ENCODE results near the gene NID1.
"Not testable (repeated sequence)": the region's sequence is repeated elsewhere in the genome, so short reads cannot be mapped to it uniquely, and the experiment has no call there.

NID1 gene

GRCh38 chr1:236091933-236092318 is 27.0 kb upstream of the NID1 start:
- DNase-seq: no peak

DNA sequence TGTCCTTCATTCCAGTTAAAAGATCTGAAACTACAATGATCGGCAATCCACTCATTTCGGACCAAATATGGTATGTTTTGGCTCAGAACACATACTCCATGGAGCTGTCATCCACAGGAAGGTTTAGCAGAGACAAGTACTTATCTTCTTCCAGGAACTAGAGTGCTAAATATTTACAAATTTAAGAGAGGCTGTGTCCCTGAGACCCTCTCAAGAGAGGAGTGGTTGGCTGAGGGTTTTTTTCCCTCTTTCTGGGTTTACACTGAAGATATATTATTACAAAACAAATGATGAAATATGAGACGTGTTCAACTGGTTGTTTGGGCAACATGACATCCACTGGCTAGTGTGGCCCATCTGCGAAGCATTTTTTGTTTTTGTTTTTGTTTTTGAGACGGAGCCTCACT is 25.9 kb upstream of the NID1 start:
- no peak for DNase-seq

GRCh38 chr1:236089046-236089773 is 24.3 kb upstream of the NID1 start:
- no peak for DNase-seq

- no peak for DNase-seq
Measured at GRCh38 chr1:236086537-236086936, 21.6 kb upstream of the NID1 start.

- DNase-seq: no peak
Measured at GRCh38 chr1:236085545-236086159, 20.8 kb upstream of the NID1 start.

DNA sequence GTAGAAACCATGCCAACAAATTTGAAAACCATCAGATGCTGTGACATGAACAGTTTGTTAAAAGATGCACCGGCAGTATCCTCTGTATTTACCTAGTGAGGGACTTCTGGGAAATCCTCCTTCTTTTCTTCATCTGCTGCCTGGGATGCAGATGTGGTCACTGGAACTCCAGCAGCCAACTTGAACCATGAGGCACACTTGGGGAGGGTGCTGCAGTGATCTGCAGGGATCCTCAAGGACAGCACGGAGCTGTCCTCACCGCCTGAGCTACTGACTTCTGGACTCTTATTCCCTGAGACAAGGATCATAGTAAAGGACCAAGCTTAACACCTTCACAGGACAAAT is 19.5 kb upstream of the NID1 start:
- no peak for DNase-seq

DNA sequence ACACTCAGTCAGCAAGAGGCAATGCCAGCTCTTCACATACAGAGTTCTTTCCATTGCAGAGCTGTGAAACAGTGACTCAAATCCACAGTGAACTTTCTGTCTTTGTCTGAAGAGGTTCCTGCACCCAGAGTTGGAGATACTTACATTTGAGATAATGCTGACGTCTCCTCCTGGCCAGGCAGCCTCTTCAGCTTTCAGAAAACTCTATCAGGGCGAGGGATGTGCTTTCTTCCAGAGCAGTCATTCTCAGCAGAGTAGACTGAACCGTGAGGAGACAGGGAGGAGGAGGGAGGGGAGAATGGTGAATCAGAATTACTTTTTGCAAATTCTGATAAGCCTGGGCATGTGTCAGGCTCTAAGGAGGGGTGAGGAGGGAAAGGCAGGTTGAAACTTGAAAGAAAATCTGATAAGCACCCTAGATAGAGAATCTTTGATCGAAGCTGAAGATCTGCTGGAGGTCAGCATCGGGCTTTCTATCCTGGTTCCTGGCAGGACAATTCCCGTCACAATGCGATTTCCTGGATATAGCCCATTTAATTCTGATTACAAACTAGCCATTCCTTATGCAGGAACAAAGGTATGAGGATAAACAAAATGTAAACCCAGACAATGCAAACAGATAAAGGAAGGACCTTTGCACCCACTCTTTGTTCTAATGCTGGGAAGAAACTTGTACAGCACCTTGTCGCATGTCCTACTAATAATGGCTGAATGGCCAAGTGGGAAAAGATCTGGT is 18.9 kb upstream of the NID1 start:
- DNase-seq: no peak

DNA sequence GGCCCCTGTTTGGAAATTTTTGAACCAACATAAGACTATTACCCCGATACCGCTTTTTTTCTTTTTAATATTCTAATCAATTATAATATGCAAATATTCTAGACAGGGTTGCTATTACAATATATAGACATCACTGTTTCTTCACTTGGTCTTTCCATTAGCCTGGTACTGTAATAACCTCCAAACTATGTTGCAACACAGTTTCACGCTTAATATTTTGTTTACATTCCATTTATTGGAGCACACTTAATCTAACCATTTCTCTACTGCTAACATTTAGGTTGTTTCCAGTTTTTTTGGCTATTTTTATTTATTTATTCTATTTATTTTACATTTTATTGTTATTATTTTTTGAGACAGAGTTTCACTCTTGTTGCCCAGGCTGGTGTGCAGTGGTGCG is 17.6 kb upstream of the NID1 start:
- no peak for DNase-seq

DNA sequence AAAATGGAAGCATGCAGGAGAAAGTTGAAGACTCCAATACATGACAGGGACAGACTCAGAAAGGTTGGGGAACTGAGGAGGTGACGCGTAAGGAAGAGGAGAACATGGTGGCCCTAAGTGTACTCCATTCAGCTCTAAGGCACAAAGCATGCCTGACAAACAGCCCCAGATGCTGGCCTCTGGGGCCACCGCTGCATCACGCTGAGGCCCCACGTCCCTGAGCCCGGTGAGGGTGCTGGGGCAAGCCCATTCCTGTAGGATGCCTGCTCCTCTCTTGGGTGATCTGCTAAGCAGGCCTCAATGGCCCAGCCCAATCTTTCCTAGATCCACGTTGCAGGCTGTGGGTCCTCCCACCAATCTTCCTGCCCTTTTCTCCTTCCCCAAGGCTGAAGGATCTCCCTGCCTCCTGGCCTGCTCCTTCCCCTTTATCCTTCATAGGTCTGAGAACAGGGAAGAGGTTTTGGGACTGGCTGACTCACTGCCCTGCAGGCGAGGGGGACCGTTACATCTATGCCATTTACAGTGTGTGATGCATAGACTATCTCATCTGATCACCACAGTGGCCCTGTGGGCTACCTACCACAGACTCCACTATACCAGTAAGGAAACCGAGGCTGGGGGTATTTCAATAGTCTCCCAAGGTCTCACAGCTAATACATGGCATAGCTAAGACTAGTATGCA is 16.8 kb upstream of the NID1 start:
- DNase-seq: no peak

DNA sequence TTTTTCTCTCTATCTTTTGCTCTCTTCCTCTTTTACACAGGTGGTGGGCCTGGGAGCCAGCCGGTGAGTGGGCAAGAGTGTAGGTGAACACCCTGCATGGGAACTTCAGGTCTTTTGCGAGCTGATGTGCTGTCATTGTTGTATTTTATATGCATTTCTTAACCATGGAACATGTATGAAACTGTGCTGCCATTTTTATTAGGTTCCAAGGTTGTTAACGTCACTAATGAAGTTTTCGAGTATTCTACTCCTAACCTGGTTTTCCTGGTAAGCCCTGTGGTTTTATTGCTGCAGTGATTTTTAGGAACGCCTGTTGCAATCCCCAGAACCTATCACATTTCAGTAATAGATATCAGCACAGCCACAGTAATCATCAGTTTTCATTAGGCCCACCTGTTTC is 14.8 kb upstream of the NID1 start:
- no peak for DNase-seq

GRCh38 chr1:236078993-236079392 is 14.1 kb upstream of the NID1 start:
- DNase-seq: no peak

- DNase-seq: not testable (repeated sequence)
Measured at GRCh38 chr1:236078077-236078476, 13.2 kb upstream of the NID1 start.

GRCh38 chr1:236075848-236076247 is 11.0 kb upstream of the NID1 start:
- DNase-seq: no peak

- DNase-seq: no peak
Measured at GRCh38 chr1:236073307-236073897, 8.5 kb upstream of the NID1 start.

- no peak for DNase-seq
Measured at GRCh38 chr1:236072001-236072400, 7.1 kb upstream of the NID1 start.

- no peak for DNase-seq
Measured at GRCh38 chr1:236070753-236071152, 5.9 kb upstream of the NID1 start.

- no peak for DNase-seq
Measured at GRCh38 chr1:236069796-236070195, 4.9 kb upstream of the NID1 start.

DNA sequence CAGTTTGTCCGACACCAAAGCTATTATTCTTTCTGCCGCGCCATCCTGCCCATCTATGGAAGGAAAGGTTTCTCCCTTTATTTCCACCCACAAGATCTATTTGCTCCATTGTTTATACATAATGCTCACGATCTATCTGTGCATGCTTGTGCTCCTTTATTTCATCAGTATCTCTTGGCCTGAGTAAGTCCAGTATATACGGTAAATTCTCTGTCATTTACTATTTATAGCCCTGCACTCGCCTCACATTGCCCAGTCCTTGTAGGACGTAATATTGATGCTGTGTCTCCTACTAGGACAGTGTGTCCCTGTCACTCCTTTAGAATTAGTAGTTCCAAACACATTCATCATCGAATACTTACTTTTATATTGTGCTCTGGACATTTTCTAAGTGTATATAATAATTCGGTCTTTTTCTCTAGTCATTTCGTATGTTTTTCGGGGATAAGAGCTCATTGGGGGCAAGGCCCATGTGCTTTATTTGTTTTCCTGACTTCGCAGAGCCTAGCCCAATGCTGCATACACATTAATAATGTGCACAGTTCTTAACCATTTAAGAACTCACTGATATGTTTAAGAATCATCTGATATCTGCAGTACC is 3.1 kb upstream of the NID1 start:
- no peak for DNase-seq

GRCh38 chr1:236066828-236067386 is 2.0 kb upstream of the NID1 start:
- peak; percentile 68 for DNase-seq

DNA sequence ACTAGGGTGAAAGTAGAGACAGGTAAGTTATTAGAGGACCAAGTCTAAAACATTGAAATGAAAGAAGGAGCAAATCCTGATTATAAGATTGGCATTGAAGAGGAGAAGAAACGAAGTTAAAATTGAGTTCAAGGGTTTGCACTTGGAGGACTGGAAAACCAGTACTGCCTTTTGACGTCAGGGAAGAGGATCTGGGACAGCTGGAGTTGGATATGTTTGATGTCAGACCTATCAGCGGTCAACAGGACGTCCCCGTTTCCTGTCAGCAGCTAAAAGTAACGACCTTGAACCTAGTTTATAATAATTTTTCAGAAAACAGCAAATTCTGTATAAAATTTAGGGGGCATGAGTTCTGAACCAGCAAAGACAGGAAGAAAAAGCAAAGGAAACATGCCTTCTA is 1.2 kb upstream of the NID1 start:
- DNase-seq: no peak

- DNase-seq: no peak
Measured at GRCh38 chr1:236065509-236066005, 667 bp upstream of the NID1 start.

DNA sequence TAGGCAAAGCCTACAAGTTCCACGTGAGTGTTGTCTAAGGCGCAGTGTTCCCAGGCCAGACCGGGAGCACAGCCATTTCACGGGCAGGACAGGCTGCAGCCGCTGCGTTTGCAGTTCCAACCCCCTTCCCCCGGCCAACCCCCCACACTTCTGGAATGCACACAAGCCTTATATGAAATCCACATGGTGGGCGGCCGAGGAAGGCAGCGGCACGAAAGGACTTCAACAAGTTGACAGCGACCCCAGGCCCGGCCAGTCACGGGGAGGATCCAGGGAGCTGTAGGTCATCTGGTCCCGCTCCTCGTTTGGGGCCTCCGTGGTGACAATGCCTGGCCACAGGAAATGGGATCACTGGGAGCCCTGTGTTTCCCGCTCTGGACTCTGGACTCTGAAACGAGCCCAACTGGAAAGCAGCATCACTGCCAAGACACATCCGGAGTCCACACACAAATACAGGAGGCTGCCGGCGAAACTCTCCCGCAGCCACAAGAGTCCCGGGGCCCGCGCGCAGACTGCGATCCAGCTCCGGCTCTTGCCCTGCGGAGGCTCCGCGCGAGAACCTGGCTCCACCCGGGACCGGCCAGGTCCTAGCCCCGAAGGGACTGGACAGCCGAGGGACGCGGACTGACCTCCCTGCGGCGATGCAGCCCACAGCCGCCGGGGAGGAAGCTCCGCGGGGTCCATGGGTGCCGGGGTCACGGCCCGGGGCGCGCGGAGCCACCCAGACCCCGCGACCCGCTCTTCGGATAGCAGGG is 794 bp downstream of the NID1 start:
- DNase-seq: peak; percentile 13
